ENCODE measurements around the gene PPP2R2C.

- TF ChIP-seq CTCF (conservative IDR thresholded peaks at IDR 0.05; ENCODE audit: low read length) (no peak), EZH2phosphoT487 (IDR thresholded peaks at IDR 0.05; ENCODE audit: borderline replicate concordance, low read depth, low read length) (no peak)
These were observed 47.1 kb downstream of the PPP2R2C start for GRCh38 chr4:6425336-6425735.

Measured in OCI-LY7 (cell line).